RWPE2 (cell line): ENCODE data around the gene TMEM232.

Experiments used
- ATAC-seq: fragments of 200-7000 bp; cut with Tn5 transposase; 3 replicates; pipeline ENCODE4 v1.9.1; 2021; ENCODE audit warnings: low read depth
- DNase-seq: peaks from one replicate; pipeline ENCODE4 v3.0.0-alpha.2; 2020; ENCODE audit warnings: low spot score
- H3K27ac ChIP-seq: fragments of 450-650 bp; 2 replicates; pipeline ENCODE4 v1.5.1; 2017; ENCODE audit warnings: mild to moderate bottlenecking; ENCODE audit not compliant: poor library complexity, severe bottlenecking
- H3K27me3 ChIP-seq: fragments of 250-450 bp; sonication (Bioruptor Pico); 2 replicates; pipeline ENCODE4 v1.5.1; 2021; ENCODE audit warnings: mild to moderate bottlenecking, moderate library complexity; ENCODE audit not compliant: insufficient read depth, poor library complexity, severe bottlenecking
- H3K36me3 ChIP-seq: fragments of 250-450 bp; sonication (Bioruptor Pico); 2 replicates; pipeline ENCODE4 v1.5.1; 2020; ENCODE audit warnings: low read depth, mild to moderate bottlenecking, moderate library complexity
- H3K4me1 ChIP-seq: fragments of 250-450 bp; sonication (Bioruptor Pico); 2 replicates; pipeline ENCODE4 v1.5.1; 2021; ENCODE audit warnings: mild to moderate bottlenecking, moderate library complexity; ENCODE audit not compliant: insufficient read depth, poor library complexity, severe bottlenecking
- H3K4me3 ChIP-seq: fragments of 250-450 bp; sonication (Bioruptor Pico); 2 replicates; pipeline ENCODE4 v1.5.1; 2021; ENCODE audit warnings: mild to moderate bottlenecking, moderate library complexity; ENCODE audit not compliant: severe bottlenecking
- H3K9me3 ChIP-seq: fragments of 250-450 bp; sonication (Bioruptor Pico); 2 replicates; pipeline ENCODE4 v1.5.1; 2021; ENCODE audit warnings: mild to moderate bottlenecking, moderate library complexity; ENCODE audit not compliant: severe bottlenecking
- CTCF ChIP-seq: fragments of 450-650 bp; IDR thresholded peaks from one replicate; pipeline ENCODE4 v1.5.1; 2017; ENCODE audit warnings: mild to moderate bottlenecking, moderate library complexity; ENCODE audit not compliant: poor library complexity, severe bottlenecking

Gene TMEM232

GRCh38 chr5:110517396-110517795 lies 209.1 kb downstream of the TMEM232 start:
- Histone ChIP-seq H3K9me3 (no peaks in the 10 kb centered on the region), H3K4me1 (no peaks in the 10 kb centered on the region), H3K36me3 (no peaks in the 10 kb centered on the region), H3K27me3 (no peaks in the 10 kb centered on the region), H3K27ac (no peak overlapping the region), H3K4me3 (no peak overlapping the region)
- TF ChIP-seq CTCF: no peak
- ATAC-seq (peak; percentile 33; the same call in 1 of the 3 replicates), DNase-seq (no peak)

GRCh38 chr5:110514030-110514429 lies 212.4 kb downstream of the TMEM232 start:
- no peak overlapping the region for H3K27ac ChIP-seq
- H3K27me3 ChIP-seq: no peaks in the 10 kb centered on the region
- ATAC-seq (no peak), DNase-seq (no peak)
- H3K4me1 ChIP-seq: no peaks in the 10 kb centered on the region
- H3K36me3 ChIP-seq: no peaks in the 10 kb centered on the region
- H3K9me3 ChIP-seq: no peaks in the 10 kb centered on the region
- no peak overlapping the region for H3K4me3 ChIP-seq
- no peak for TF ChIP-seq CTCF

GRCh38 chr5:110512266-110512665 lies 214.2 kb downstream of the TMEM232 start:
- no peak for TF ChIP-seq CTCF
- H3K36me3 ChIP-seq: no peaks in the 10 kb centered on the region
- no peaks in the 10 kb centered on the region for H3K9me3 ChIP-seq
- DNase-seq (no peak), ATAC-seq (no peak)
- no peak overlapping the region for H3K4me3 ChIP-seq
- no peaks in the 10 kb centered on the region for H3K27me3 ChIP-seq
- no peak overlapping the region for H3K27ac ChIP-seq
- H3K4me1 ChIP-seq: no peaks in the 10 kb centered on the region

GRCh38 chr5:110510146-110510545 lies 216.3 kb downstream of the TMEM232 start:
- Histone ChIP-seq H3K4me3 (no peak overlapping the region), H3K27me3 (no peaks in the 10 kb centered on the region), H3K9me3 (no peaks in the 10 kb centered on the region), H3K4me1 (no peaks in the 10 kb centered on the region), H3K27ac (no peak overlapping the region), H3K36me3 (no peaks in the 10 kb centered on the region)
- no peak for DNase-seq
- no peak for ATAC-seq
- TF ChIP-seq CTCF: no peak

GRCh38 chr5:110507972-110508371 lies 218.5 kb downstream of the TMEM232 start:
- no peak for TF ChIP-seq CTCF
- ATAC-seq: no peak

More at GRCh38 chr5:110507972-110508371, 218.5 kb downstream of the TMEM232 start:
- no peak for DNase-seq
- H3K36me3 ChIP-seq: no peaks in the 10 kb centered on the region
- H3K9me3 ChIP-seq: no peaks in the 10 kb centered on the region
- H3K27me3 ChIP-seq: peaks cover 5% of the 10 kb centered on the region
- H3K4me3 ChIP-seq: no peak overlapping the region
- H3K4me1 ChIP-seq: no peaks in the 10 kb centered on the region
- no peak overlapping the region for H3K27ac ChIP-seq
